DLD1 (cell line): ENCODE measurements around the gene AGPAT1.
"Not testable (repeated sequence)": the region's sequence is repeated elsewhere in the genome, so short reads cannot be mapped to it uniquely, and the experiment has no call there.

ENCODE experiments used
- in situ Hi-C: cut with HindIII; loops from 2 replicates; pipeline ENCODE4 v1.10.0; 2017; ENCODE audit warnings: low sequenced_read_pairs

AGPAT1 gene

DNA sequence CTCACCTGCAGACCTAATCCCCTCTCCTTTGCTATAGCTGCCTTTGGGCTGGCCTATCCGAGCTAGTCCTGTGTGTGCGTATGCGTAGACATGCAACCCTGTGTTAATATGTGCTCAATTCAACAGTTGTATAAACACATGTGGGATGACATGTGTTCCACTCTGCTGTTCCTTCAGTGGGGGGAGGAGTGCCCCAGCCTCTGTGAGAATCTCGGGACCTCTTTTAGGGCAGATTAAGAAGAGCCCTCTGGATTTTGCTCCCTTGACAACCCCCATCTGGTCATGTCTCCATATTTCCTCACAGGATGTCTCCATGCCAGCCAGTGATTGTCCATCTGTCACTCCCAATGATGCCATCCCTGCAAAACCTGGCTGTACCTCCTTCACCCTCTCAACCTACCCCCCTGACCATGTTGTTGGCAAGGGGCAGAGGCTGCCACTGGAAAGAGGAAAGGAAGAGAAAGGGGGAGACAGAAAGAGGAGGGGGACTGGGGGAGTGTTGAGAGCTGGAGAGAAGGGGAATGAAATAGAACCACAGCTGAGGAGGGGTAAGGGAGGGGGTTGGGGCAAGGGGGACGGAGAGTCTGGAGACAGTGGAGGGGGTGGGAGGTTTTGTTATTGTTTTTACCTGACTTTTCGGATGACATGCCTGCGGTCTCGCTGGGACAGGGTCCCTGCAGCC is 24.6 kb downstream of the AGPAT1 start:
- in situ Hi-C loops, result no loop called here

DNA sequence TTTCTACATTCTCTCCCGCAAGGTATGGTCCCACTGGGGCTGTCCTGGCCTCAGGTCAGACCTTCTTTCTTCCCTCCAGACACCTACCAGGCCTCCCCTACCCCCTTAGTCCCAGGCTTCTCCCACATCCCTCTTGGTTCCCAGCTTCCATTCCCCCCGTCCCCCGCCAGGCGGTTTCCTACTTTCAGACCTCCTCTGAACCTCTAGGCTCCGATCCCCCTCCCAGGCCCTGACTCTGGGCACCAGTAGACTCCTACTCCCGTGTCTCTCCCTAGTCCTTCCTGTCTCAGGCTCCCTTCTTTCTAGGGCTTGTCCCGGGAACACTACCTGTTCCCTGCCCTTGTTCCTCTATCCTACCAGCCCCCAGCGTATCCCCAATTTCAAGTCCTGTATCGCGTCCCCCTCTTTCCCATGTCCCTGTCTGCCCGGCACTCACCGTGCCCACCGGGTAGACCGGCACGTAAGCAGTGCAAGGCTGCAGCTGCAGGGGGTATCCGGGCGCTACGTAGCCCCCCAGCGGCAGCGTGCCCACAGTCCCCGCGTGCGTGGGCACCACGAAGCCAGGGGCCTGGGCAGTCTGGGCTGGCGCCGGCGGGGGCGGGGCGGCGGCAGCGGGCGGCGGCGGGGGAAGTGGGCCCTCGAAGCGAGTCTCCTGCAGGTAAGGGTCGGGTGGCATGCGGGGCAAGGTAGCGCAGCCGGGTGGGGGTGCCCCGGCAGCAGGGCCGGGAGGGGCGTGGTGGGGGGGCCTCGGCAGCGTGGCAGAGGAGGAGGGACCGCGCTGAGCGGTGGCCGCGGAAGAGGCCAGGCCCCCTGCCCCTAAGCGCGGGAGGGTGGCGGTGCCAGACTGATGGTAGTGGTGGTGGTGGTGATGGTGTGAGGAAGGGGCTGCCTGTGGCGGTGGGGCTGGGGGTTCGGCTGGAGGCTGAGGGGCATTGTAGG is 25.7 kb downstream of the AGPAT1 start:
- in situ Hi-C loops, result no loop called here

DNA sequence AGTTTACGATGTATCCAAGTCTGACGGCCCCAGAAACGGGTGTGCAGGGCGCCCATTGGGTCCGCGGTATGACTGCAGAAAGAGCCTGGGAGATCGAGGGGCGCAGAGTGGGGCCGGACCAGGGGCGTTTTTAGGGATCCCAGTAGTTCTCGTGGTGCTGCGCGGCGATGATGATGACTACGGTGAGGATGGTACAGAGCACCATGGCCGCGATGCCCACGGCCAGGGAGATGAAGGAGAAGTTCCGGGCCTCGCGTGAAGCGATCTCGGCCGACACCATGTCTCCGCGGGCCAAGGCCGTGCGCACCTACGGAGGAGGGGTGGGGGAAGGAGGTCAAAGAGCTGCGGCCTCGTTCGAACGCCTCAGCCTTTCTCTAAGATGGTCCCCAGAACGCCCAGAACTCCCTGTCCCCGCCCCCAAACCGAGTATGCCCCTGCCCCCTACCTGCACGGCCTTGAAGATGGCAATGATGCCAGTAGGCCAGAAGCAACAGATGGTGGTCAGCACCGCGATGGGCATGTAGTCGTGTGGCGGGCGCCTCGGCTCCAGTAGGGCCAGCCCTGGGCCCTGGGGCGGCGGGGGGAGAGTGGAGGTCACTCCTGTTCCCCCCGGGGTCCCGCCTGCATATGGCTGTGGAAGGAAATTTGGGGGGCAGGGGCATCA is 26.7 kb downstream of the AGPAT1 start:
- in situ Hi-C loops, result no loop called here

DNA sequence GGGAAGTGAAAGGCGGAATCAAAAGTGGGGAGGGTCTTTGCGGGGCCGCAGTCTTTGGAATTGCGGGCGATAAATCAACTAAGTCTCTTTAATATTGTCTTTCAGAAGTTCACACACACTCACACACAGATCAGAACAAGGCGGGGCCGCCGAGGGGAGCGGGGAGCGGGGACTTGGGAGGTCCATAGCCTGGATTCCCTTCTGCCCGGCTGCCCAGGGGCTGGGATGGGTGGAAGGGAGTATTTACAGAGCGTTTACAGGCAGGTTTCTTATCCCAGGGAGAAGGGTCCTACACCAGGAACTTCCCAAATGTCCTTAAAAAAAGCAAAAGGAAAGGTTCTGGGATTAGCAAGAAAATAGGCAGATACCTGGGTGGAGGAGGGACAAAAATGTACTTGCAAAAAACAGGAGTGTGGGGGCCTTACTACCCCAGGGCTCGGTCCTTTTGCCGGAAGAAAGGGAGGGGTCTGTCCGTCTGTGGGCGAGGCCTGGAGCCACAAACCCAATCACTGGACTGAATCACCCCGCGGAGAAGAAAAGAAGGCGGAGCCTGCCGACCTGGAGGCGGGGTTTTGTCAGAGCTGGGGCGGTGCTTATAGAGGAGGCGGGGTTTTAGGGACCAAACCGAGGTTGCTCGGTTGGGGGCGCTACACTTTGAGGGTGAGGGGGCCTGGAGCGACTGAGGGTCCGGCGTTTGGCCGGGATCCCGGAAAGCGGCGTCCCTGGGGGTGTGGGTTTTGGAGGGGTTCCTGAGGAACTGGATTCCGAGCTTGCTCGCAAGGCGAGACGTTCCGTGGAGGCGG is 27.4 kb downstream of the AGPAT1 start:
- in situ Hi-C loops, result no loop called here

DNA sequence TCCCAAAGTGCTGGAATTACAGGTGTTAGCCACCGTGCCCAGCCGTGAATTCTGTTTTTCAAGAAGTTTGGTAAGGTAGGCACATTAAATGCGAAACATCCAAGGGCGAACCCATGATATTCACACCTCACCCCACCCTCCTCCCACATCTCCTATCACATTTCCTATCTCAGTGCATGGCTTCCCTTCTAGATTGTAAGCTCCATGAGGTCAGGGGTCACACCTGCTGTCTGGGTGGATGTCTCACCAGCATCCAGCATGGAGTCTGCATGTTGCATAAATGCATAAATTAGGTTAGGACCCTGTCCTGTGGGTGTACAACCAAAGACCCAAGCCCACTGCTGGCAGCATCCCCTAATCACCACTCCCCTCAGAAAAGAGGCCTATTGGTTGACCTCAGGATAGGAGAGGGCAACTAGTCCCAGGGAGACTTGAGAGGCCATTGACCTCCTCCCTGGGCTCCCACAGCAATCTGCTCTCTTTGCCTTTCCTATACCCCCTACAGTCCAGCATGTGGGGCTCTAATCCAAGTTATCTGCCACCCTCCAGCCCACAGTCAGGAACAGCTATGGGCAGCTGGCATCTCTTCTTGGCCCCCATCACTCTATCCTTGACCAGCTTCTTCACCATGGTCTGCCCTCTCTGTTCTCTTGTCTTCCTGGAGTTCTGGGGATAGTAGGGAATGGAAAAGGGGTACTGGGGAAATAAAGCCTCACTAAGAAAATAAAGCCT is 28.3 kb downstream of the AGPAT1 start:
- in situ Hi-C loops, result no loop called here

DNA sequence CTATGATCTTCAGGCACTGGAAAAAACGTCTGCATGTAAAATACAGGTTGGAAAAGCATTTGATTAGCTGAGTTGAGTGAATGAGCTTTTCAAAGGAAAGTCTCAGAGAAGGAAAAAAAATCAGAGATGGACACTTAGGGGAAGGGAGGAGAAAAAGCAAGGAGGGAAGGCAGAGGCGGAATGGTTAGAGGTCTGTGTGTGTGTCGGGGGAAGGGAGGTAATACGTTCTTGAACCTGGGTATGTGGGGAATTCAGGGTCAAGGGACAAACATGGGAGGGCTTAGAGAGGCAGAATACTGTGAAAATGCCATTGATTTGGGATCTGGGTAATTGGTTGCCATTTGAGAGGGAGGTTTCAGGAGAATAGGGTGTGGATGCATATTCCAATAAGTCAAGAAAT is 29.2 kb downstream of the AGPAT1 start:
- in situ Hi-C loops, result no loop called here

DNA sequence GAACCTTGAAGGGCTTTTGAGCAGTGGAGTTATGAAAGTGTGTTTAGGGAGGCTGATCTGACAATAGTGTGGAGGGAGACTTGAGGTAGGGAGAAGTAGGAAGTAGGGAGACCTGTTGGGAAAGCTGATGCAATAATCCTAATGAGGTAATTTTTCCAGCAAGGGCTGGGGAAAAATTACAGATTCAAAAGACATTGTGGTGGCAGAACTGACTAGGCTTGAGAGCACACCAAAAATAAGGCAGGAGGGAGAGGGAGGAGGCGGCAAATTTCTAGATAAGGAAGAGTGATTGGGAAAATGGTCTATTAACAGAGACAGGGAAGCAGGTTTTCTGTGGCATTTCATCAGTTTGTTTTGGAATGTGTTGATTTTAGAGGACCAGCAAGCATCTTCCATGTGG is 29.6 kb downstream of the AGPAT1 start:
- in situ Hi-C loops, result no loop called here

DNA sequence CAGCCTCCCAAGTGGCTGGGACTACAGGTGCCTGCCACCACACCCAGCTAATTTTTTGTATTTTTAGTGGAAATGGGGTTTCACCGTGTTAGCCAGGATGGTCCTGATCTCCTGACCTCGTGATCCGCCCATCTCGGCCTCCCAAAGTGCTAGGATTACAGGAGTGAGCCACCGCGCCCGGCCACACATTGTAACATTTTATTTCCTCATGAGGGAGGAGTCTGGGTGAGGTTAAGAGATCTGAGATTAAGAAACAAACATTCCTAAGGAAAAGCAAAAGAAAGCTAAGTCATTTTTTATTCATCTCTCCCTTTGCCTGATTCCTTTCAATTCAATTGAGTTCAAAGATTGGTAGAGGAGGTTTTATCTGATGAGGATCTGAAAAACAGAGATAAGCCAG is 31.6 kb downstream of the AGPAT1 start:
- in situ Hi-C loops, result not testable (repeated sequence)

DNA sequence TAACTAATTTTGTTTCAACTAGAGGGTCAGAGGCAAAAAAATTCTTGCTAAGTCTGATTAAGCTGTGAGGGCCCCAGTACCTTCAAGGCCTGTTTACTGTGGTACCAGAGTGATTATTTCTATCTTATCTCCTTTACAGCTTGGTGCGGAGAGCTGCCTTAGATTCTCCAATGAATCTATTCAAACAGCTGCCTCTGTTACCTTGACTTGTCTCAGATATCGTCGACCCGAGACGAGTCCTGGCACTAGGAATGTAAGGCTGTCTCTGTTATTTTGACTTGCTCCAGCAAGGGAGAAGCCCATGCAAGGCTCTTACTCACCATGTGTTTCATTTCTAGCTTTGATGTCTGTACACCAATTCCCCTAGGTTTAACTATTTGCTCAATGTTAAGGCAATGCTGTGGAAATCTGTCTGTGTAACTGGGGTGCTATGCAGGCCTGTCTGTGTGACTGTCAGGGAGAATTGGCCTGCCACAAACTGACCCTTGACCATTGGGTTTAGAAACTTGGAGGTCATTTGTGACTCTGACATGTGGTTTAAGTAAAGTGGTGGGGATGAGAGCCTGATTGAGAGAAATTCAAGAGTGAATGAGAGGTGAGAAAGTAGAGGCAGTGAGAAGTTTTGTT is 35.4 kb downstream of the AGPAT1 start:
- in situ Hi-C loops, result no loop called here

DNA sequence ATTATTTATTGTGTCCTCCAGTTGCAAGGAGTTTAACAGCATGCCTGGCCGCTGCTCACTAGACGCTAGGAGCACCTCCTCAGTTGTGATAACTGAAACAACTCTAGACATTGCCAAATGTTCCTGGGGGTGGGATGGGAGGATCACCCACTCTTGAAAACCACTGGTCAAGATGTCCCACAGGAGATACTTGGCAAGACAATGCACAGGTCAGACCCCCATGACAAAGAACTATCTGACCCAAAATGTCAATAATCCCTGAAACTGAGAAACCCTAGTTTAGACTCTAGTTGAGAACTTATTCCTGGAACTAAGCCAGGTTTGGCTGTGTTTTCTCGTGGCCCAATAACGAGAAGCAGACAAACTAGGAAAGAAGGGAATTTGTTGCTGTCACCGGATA is 36.3 kb downstream of the AGPAT1 start:
- in situ Hi-C loops, result no loop called here

DNA sequence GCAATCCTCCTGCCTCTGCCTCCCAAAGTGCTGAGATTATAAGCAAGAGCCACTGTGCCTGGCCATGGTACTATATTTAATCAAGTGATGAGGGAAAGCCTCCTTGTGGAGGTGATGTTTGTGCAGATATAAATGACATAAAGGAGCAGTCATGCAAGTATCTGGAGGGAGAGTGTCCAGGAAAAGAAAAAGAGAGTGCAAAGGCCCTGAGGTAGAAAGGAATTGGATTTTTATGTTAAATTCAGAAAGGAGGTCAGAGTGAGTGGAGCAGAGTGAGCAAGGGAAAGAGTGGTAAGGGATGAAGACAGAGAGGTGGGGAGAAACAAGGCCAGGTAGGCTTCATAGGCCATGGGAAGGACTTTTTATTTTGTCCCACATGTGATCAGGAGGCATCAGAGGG is 38.4 kb downstream of the AGPAT1 start:
- in situ Hi-C loops, result no loop called here

DNA sequence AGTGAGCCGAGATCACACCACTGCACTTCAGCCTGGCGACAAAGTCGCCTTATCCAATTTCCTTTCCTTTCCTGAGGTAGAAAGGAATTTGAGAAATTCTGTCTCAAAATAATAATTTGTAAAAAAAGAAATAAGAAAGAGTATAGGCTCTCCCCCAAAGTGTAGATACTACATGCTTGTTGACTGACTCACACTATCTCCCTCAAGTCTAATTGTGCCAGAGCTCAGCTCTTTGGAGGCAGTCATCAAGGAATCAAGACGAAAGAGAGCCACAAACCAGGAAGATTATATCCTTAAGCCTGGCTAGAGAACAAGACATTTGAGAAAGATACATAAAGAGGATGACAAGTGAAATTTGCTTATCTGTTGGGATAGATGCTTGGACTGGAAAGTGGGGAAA is 42.1 kb downstream of the AGPAT1 start:
- in situ Hi-C loops, result no loop called here

DNA sequence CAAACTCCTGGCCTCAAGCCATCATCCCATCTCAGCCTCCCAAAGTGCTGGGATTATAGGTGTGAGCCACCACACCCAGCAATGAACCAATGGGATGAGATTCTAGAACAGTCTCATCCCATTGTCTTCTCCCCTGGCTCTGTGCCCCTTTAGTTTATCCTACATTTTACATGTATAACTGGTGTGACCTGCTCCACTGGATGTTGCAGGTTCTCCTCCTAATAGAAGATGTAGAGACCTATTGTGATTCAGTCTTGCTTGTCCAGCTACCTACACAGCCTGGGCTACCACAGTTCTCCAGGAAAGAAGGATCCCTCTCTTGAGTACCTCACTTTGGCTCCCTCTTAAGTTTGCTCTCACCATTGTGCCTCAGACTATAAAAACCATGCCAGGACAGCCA is 43.8 kb downstream of the AGPAT1 start:
- in situ Hi-C loops, result no loop called here

DNA sequence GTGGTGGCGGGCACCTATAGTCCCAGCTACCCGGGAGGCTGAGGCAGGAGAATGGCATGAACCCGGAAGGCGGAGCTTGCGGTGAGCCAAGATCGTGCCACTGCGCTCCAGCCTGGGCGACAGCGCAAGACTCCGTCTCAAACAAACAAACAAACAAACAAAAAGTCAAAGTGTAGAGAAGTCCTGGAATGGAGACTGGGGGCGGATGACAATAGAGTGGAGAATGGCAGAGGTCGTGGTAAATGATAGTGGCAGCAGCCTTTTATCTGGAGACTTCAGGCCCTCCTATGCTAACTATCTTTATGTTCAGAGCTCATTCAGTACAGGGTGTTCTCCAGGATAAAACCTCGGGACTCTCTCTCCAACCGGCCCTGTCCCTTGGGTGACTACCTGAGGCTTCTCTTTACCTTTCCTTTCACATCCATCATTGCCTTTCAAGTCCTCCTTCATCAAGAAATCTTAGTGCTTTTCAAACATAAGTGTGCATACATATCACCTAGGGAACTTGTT is 44.4 kb downstream of the AGPAT1 start:
- in situ Hi-C loops, result no loop called here

DNA sequence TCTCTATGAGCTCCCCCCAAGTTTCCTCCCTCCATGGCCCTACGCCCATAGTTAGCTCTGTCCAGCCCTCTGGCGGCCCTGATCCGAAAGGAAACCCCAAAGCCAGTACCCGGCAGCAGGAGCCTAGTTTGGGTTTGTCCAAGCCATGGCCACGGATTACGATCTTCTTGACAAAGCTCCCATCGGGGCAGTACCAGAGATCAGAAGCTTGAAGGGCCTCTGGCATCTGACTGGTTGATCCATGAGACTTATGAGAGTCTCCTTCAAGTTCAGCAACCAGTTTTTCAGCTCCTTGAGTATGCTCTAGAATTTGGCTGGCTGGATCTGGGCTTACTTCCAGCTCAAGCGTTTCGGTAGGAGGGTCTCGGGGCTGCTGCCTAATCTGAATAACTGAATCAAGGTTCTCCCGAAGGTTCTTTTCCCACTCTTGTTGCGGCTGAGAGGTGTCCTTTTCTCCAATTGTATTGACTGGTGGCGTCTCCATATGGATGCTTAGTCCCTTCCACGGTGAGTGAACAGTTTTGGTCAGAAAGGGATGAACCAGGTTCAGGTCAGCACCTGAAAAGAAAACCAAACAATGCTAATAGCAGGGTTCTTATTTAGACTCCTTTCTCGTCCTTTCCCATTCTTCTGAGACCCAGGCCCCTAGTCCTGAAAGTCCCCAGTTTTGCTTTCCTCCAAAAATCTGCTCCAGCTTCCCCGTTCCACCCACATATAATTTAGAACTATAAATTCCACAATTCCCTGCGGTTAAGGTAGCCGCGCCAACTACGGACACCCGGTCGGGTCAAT is 46.4 kb downstream of the AGPAT1 start:
- in situ Hi-C loops, result no loop called here

DNA sequence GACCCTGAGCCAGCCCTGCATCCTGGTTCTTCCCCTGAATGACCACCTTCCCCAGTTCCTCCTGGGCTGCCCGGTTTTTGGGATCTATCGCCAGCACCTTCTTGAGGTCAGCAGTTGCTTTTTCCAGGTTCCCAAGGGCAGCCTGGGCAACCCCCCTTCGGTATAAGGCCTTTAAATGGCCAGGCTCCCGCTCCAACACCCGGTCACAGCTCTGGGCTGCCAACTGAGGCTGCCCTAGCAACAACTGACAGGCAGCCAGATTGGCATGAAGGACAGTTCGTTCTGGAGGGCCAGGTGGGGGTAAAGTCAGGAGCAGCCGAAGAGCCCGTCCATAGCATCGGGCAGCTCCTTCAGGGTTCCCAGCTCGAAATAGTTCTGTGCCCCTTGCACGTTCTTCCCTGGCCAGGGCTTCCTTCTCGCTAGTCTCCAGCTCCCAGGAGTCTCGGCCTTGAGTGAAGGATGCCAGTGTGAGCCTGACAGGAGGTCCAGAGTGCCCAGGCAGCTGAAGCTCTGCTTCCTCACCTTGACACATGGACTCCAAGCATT is 47.1 kb downstream of the AGPAT1 start:
- in situ Hi-C loops, result no loop called here

DNA sequence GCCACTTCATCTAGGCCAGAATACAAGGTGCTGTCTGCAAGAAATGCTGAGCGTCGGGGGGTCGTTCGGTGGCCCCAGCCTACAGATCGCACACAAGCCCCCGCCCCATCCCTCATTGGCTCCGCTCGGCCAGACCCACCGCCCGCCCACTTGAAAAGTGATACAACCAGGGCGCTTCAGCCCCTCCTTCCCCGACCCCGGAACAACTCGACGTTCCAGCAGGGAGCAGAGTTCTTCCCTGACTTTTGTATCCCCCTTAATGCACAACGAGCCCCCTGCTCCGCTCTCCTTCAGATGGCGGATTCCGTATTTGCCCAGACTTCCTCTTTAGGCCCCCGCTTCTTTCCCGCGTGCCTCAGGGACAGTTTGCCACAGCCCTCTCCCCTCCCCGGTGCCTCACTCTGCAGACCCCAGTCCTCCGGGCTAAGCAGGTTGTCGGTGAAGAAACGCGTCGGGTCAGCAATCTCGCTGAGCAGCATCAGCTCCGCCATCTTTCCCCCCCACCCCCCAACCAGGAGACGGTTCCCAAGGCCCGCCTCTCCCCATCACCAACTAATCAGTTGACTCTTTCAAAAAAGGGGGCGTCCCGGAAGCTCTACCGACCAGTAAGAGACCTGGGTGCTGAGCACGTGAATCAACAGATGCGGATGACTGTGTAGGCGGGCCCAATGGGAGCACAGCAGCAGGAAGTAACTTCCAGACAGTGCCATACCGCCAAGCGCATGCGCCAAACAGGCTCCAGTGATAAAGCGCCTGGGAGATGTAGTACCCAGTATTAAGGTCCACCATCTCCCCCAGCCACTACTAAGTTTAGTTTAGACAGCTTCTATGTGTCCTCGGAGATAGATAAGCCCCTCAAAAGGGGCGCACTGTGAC is 47.9 kb downstream of the AGPAT1 start, which contains the start of gene ATF6B:
Gene ATF6B, minus strand, starts transcription at position 530 of the 876 bp plus-strand sequence. Its CDS starts 39 bp downstream, at position 491.
- in situ Hi-C loops, result no loop called here

DNA sequence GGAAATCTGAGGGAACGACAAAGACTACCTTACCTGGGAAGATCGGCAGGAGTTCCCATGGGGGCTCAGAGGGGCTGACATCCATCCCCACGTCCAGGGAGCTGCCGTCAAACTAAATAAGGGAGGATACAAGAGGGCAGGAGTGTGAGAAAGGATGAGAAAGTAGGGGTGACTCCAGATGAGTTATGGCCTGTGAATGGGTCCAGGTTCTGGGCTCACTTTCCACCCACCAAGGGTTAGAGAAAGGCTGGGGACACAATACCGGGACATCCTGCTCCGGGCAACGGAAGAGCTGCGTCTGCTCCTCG is 48.5 kb downstream of the AGPAT1 start:
- in situ Hi-C loops, result no loop called here
